WTC11 (cell line): ENCODE data around the gene FAM3C. TPM values are rescaled to one million over a fixed set of nuclear protein-coding genes. Genes with fewer than 3 reads are reported as not detected.

ENCODE experiments used
- ATAC-seq: fragments of 200-7000 bp; cut with Tn5 transposase; 2 replicates; pipeline ENCODE4 v1.10.0; 2021; ENCODE audit warnings: mild to moderate bottlenecking, moderate library complexity
- CTCF ChIA-PET: fragments of 300-600 bp; sonication (Branson Sonifier 250); formaldehyde crosslinking; loops from one replicate; lab custom pipeline; 2021; ENCODE audit warnings: antibody characterized with exemption; lab: Charles Lee
- POLR2A ChIA-PET: fragments of 350-600 bp; sonication (Branson Sonifier 250); formaldehyde crosslinking; loops from one replicate; lab custom pipeline; 2021; ENCODE audit warnings: antibody characterized with exemption; lab: Charles Lee
- DNase-seq: peaks from one replicate; pipeline ENCODE4 v3.0.0; 2021; ENCODE audit warnings: low spot score
- H3K27ac Mint-ChIP-seq: 2 replicates; pipeline ENCODE4 v1.8.0; 2021; ENCODE audit warnings: mixed read lengths
- H3K27me3 Mint-ChIP-seq: 2 replicates; pipeline ENCODE4 v1.8.0; 2021; ENCODE audit warnings: low read depth, mild to moderate bottlenecking, moderate library complexity, mixed read lengths
- H3K36me3 Mint-ChIP-seq: 2 replicates; pipeline ENCODE4 v1.8.0; 2021; ENCODE audit warnings: mixed read lengths
- H3K4me1 Mint-ChIP-seq: 2 replicates; pipeline ENCODE4 v1.8.0; 2022; ENCODE audit warnings: mixed read lengths
- H3K4me3 Mint-ChIP-seq: 2 replicates; pipeline ENCODE4 v1.8.0; 2021; ENCODE audit warnings: mild to moderate bottlenecking, moderate library complexity, mixed read lengths
- H3K9me3 Mint-ChIP-seq: 2 replicates; pipeline ENCODE4 v1.8.0; 2021; ENCODE audit warnings: mixed read lengths
- ARID4B ChIP-seq: sonication (generic); formaldehyde crosslinking; IDR thresholded peaks from 2 replicates; pipeline ENCODE4 v1.8.0; 2023; ENCODE audit warnings: missing genetic modification reagents, mild to moderate bottlenecking, borderline replicate concordance
- ATF2 ChIP-seq: sonication (generic); formaldehyde crosslinking; IDR thresholded peaks from 2 replicates; pipeline ENCODE4 v1.8.1; 2022; ENCODE audit warnings: low read depth, missing genetic modification reagents, borderline replicate concordance
- ATF3 ChIP-seq: sonication (generic); formaldehyde crosslinking; conservative IDR thresholded peaks from 2 replicates; pipeline ENCODE4 v1.8.1; 2022; ENCODE audit warnings: mild to moderate bottlenecking, missing genetic modification reagents
- ATF6 ChIP-seq: sonication (generic); formaldehyde crosslinking; IDR thresholded peaks from 2 replicates; pipeline ENCODE4 v1.8.1; 2023; ENCODE audit warnings: mild to moderate bottlenecking, missing genetic modification reagents
- CDX4 ChIP-seq: fragments of 250-450 bp; sonication (Bioruptor Pico); IDR thresholded peaks from 2 replicates; pipeline ENCODE4 v1.9.0; 2021; ENCODE audit warnings: moderate library complexity, mild to moderate bottlenecking, inconsistent platforms, borderline replicate concordance
- CREB1 ChIP-seq: sonication (generic); formaldehyde crosslinking; IDR thresholded peaks from 2 replicates; pipeline ENCODE4 v1.8.0; 2023; ENCODE audit warnings: mild to moderate bottlenecking, missing genetic modification reagents
- E2F4 ChIP-seq: sonication (generic); formaldehyde crosslinking; IDR thresholded peaks from 2 replicates; pipeline ENCODE4 v1.8.1; 2022; ENCODE audit warnings: low read depth, mild to moderate bottlenecking, moderate library complexity, missing genetic modification reagents, borderline replicate concordance
- EMX1 ChIP-seq: fragments of 250-450 bp; sonication (Bioruptor Pico); IDR thresholded peaks from 2 replicates; pipeline ENCODE4 v1.8.0; 2021; ENCODE audit warnings: mild to moderate bottlenecking
- IRF1 ChIP-seq: sonication (generic); formaldehyde crosslinking; IDR thresholded peaks from 2 replicates; pipeline ENCODE4 v1.8.0; 2023; ENCODE audit warnings: missing genetic modification reagents
- KAT7 ChIP-seq: sonication (generic); formaldehyde crosslinking; IDR thresholded peaks from 2 replicates; pipeline ENCODE4 v1.8.1; 2023; ENCODE audit warnings: missing genetic modification reagents, mild to moderate bottlenecking, borderline replicate concordance
- MYBL2 ChIP-seq: sonication (generic); formaldehyde crosslinking; IDR thresholded peaks from 2 replicates; pipeline ENCODE4 v1.8.1; 2023; ENCODE audit warnings: mild to moderate bottlenecking, moderate library complexity, missing genetic modification reagents
- OVOL2 ChIP-seq: fragments of 250-450 bp; sonication (Bioruptor Pico); IDR thresholded peaks from 2 replicates; pipeline ENCODE4 v1.9.0; 2021; ENCODE audit warnings: mild to moderate bottlenecking, borderline replicate concordance
- PRDM15 ChIP-seq: sonication (generic); formaldehyde crosslinking; IDR thresholded peaks from 2 replicates; pipeline ENCODE4 v1.8.0; 2022; ENCODE audit warnings: missing genetic modification reagents
- RELA ChIP-seq: sonication (generic); formaldehyde crosslinking; IDR thresholded peaks from 2 replicates; pipeline ENCODE4 v1.8.1; 2022; ENCODE audit warnings: missing genetic modification reagents, mild to moderate bottlenecking, borderline replicate concordance
- SOX15 ChIP-seq: fragments of 250-450 bp; sonication (Bioruptor Pico); IDR thresholded peaks from 2 replicates; pipeline ENCODE4 v1.9.0; 2021; ENCODE audit warnings: mild to moderate bottlenecking
- TEAD1 ChIP-seq: sonication (generic); formaldehyde crosslinking; IDR thresholded peaks from 2 replicates; pipeline ENCODE4 v1.8.0; 2022; ENCODE audit warnings: mild to moderate bottlenecking, missing genetic modification reagents
- ZNF671 ChIP-seq: fragments of 250-450 bp; sonication (Bioruptor Pico); IDR thresholded peaks from 2 replicates; pipeline ENCODE4 v1.8.0; 2021; ENCODE audit warnings: mild to moderate bottlenecking
- total RNA-seq: library from RNA; stranded (reverse); gene quantifications from 3 replicates; pipeline ENCODE4 v1.2.3, GENCODE V29; 2021

FAM3C gene
- total RNA-seq, 1 experiment from 2014 or later = 65.7 TPM

- TF ChIP-seq IRF1 (CRISPR knock-in tag) (no peak), EMX1 (CRISPR knock-in tag) (no peak), E2F4 (CRISPR knock-in tag) (no peak), CREB1 (CRISPR knock-in tag) (no peak)
Measured at GRCh38 chr7:121392277-121393004, 3.7 kb downstream of the FAM3C start (continued).

GRCh38 chr7:121391686-121392085, 4.4 kb downstream of the FAM3C start:
- Mint-ChIP-seq H3K9me3 (peaks cover 11% of the 10 kb centered on the region), H3K4me1 (peaks cover 50% of the 10 kb centered on the region), H3K36me3 (peaks cover 12% of the 10 kb centered on the region), H3K4me3 (no peak overlapping the region), H3K27ac (no peak overlapping the region; the same call in 1 of the 2 replicates), H3K27me3 (no peaks in the 10 kb centered on the region)
- ChIA-PET CTCF (interaction anchor here (1.0 kb wide), 1 partner anchor 22 kb away, joined by 3 read pairs; no protein-coding TSS in a partner anchor), POLR2A (no interaction called here)
- DNase-seq (no peak), ATAC-seq (no peak)
- TF ChIP-seq ATF3 (no peak), RELA (no peak)

GRCh38 chr7:121390617-121391016, 5.5 kb downstream of the FAM3C start:
- Mint-ChIP-seq H3K9me3 (peaks cover 11% of the 10 kb centered on the region), H3K36me3 (peaks cover 12% of the 10 kb centered on the region), H3K4me1 (peaks cover 57% of the 10 kb centered on the region), H3K27me3 (no peaks in the 10 kb centered on the region), H3K27ac (no peak overlapping the region), H3K4me3 (no peak overlapping the region)
- POLR2A ChIA-PET = no interaction called here
- CTCF ChIA-PET = no interaction called here
- no peak for DNase-seq
- no peak for ATAC-seq
- no peak for TF ChIP-seq KAT7 (CRISPR knock-in tag)
- TF ChIP-seq PRDM15 (CRISPR knock-in tag) = no peak
- TF ChIP-seq ATF3 = no peak
- TF ChIP-seq CDX4 = no peak
- TF ChIP-seq ARID4B (CRISPR knock-in tag) = no peak
- no peak for TF ChIP-seq MYBL2 (CRISPR knock-in tag)
- TF ChIP-seq SOX15 (CRISPR knock-in tag) = no peak
- no peak for TF ChIP-seq TEAD1 (CRISPR knock-in tag)
- no peak for TF ChIP-seq ATF6
- TF ChIP-seq OVOL2 (CRISPR knock-in tag) = no peak
- TF ChIP-seq ZNF671 = no peak
- TF ChIP-seq ATF2 (CRISPR knock-in tag) = no peak
